GM19099 (cell line): ENCODE results near the gene ATG9A.

Experiments
- POLR2A ChIP-seq: IDR thresholded peaks from 3 replicates; pipeline ENCODE4 v1.6.1; 2011; ENCODE audit warnings: low read depth; ENCODE audit not compliant: insufficient read length; ENCODE audit errors: extremely low read depth

The ATG9A gene

GRCh38 chr2:219229305-219230058 is at the start of gene ATG9A, which contains the start of gene ANKZF1:
ATG9A (minus strand) TSS chr2:219229636; CDS start chr2:219228024, 1,612 bp downstream.
ANKZF1 (plus strand) TSS chr2:219229806; CDS start chr2:219230258, 452 bp downstream.
- TF ChIP-seq POLR2A: peak; percentile 80

- no peak for TF ChIP-seq POLR2A
Observed at GRCh38 chr2:219278655-219279150, 49.3 kb upstream of the ATG9A start.

- TF ChIP-seq POLR2A: peak; percentile 54
Observed at GRCh38 chr2:219277703-219278654, 48.5 kb upstream of the ATG9A start.

GRCh38 chr2:219274361-219274921 is 45.0 kb upstream of the ATG9A start:
- TF ChIP-seq POLR2A: no peak

- no peak for TF ChIP-seq POLR2A
Observed at GRCh38 chr2:219273937-219274336, 44.5 kb upstream of the ATG9A start.

- no peak for TF ChIP-seq POLR2A
Observed at GRCh38 chr2:219272995-219273394, 43.6 kb upstream of the ATG9A start.

GRCh38 chr2:219272356-219272755 is 42.9 kb upstream of the ATG9A start:
- TF ChIP-seq POLR2A: no peak

- TF ChIP-seq POLR2A: no peak
Observed at GRCh38 chr2:219271021-219271420, 41.6 kb upstream of the ATG9A start.

GRCh38 chr2:219270055-219270372 is 40.6 kb upstream of the ATG9A start:
- TF ChIP-seq POLR2A: no peak

GRCh38 chr2:219269362-219270054 is 40.1 kb upstream of the ATG9A start:
- TF ChIP-seq POLR2A: no peak

GRCh38 chr2:219268294-219268693 is 38.9 kb upstream of the ATG9A start:
- no peak for TF ChIP-seq POLR2A

- no peak for TF ChIP-seq POLR2A
Observed at GRCh38 chr2:219266886-219267285, 37.5 kb upstream of the ATG9A start.

GRCh38 chr2:219266232-219266631 is 36.8 kb upstream of the ATG9A start:
- TF ChIP-seq POLR2A: no peak

GRCh38 chr2:219261024-219261855 is 31.8 kb upstream of the ATG9A start:
- no peak for TF ChIP-seq POLR2A
